ENCODE results near the gene GRIK5.

Gene GRIK5

DNA sequence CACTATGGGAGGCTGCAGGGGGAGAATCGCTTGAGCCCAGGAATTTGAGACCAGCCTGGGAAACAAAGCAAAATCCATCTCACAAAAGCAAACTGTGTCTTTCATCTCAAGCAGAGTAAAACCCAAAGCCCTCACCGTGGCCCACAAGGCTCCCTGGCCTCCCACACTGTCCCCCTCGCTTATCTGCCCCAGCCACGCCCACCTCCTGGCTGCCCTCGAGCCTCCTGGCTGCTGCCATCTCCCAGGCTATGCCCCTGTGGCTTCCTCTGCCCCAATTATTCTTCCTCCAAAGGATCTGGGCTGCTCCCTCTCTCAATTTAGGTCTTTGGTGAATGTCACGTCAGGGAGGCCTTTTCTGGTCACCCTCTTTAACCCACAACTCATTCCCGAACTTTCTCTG lies 114.5 kb downstream of the GRIK5 start:
- DNase-seq (ENCODE audit: low read depth): no peak

DNA sequence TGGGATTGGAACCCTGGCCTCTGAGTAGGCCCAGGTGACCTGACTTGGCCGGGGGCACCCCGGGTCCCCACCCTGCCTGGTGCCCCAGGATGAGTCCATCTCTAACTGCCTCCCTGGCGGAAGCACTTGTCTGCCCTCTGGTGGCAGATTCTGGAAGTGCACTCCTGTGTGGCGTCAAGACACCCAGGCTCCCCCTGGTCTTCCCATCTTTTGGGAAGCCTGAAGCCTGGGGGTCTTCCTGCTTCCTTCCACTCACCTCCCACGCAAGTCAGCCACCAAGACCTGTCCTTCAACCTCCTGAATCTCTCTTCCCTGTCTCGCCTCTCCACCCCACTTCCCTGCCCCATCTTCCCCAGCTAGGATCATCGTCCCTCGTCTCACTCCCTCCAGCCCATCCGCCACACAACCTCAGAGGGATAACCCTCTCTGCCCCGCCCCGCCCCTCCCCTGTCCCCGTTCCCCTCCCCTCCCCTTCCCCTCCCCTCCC lies 118.3 kb downstream of the GRIK5 start:
- DNase-seq (ENCODE audit: low read depth): no peak
